Measurements from ENCODE around the gene CBLB. TPM values are rescaled to one million over a fixed set of nuclear protein-coding genes. Genes with fewer than 3 reads are reported as not detected.

Gene CBLB
- total RNA-seq, 1 experiment from 2014 or later, result 26.2 TPM

- no peaks in the 10 kb centered on the region for H3K27me3 Mint-ChIP-seq (ENCODE audit: unreplicated experiment)
- no peaks in the 10 kb centered on the region for H3K9me3 Mint-ChIP-seq (ENCODE audit: low read depth, unreplicated experiment)
- no peak overlapping the region for H3K4me3 Mint-ChIP-seq (ENCODE audit: low read depth, unreplicated experiment)
- CTCF ChIA-PET, result no interaction called here
- no peak for DNase-seq
- no TSS peak for BruUV-seq (replicated peaks)
- H3K36me3 Mint-ChIP-seq (ENCODE audit: insufficient read depth, unreplicated experiment), result no peaks in the 10 kb centered on the region
- peaks cover 15% of the 10 kb centered on the region for H3K4me1 Mint-ChIP-seq (ENCODE audit: low read depth, unreplicated experiment)
- no peak overlapping the region for H3K27ac Mint-ChIP-seq (ENCODE audit: unreplicated experiment)
- intact Hi-C loops (cut with micrococcal nuclease; ENCODE audit: unreplicated experiment), result no loop called here
- TF ChIP-seq CTCF (IDR thresholded peaks at IDR 0.05; ENCODE audit: unreplicated experiment), result no peak
These were observed 37.5 kb upstream of the CBLB start for GRCh38 chr3:105906345-105906744.

GRCh38 chr3:105905328-105905727 is 36.5 kb upstream of the CBLB start:
- no TSS peak for BruUV-seq (replicated peaks)
- intact Hi-C loops (cut with micrococcal nuclease; ENCODE audit: unreplicated experiment), result no loop called here
- Mint-ChIP-seq H3K36me3 (ENCODE audit: insufficient read depth, unreplicated experiment) (no peaks in the 10 kb centered on the region), H3K4me3 (ENCODE audit: low read depth, unreplicated experiment) (no peak overlapping the region), H3K27me3 (ENCODE audit: unreplicated experiment) (no peaks in the 10 kb centered on the region), H3K9me3 (ENCODE audit: low read depth, unreplicated experiment) (no peaks in the 10 kb centered on the region), H3K4me1 (ENCODE audit: low read depth, unreplicated experiment) (peaks cover 15% of the 10 kb centered on the region), H3K27ac (ENCODE audit: unreplicated experiment) (peak overlapping the region; percentile 22)
- CTCF ChIA-PET, result no interaction called here
- no peak for TF ChIP-seq CTCF (IDR thresholded peaks at IDR 0.05; ENCODE audit: unreplicated experiment)
- DNase-seq, result no peak

GRCh38 chr3:105904678-105905284 is 36.0 kb upstream of the CBLB start:
- intact Hi-C loops (cut with micrococcal nuclease; ENCODE audit: unreplicated experiment), result no loop called here
- CTCF ChIA-PET, result no interaction called here
- H3K27me3 Mint-ChIP-seq (ENCODE audit: unreplicated experiment), result no peaks in the 10 kb centered on the region
- TF ChIP-seq CTCF (IDR thresholded peaks at IDR 0.05; ENCODE audit: unreplicated experiment), result no peak
- H3K4me3 Mint-ChIP-seq (ENCODE audit: low read depth, unreplicated experiment), result no peak overlapping the region
- no peaks in the 10 kb centered on the region for H3K36me3 Mint-ChIP-seq (ENCODE audit: insufficient read depth, unreplicated experiment)
- BruUV-seq (replicated peaks), result no TSS peak
- H3K9me3 Mint-ChIP-seq (ENCODE audit: low read depth, unreplicated experiment), result no peaks in the 10 kb centered on the region
- peaks cover 15% of the 10 kb centered on the region for H3K4me1 Mint-ChIP-seq (ENCODE audit: low read depth, unreplicated experiment)
- no peak for DNase-seq
- H3K27ac Mint-ChIP-seq (ENCODE audit: unreplicated experiment), result no peak overlapping the region

- Mint-ChIP-seq H3K9me3 (ENCODE audit: low read depth, unreplicated experiment) (no peaks in the 10 kb centered on the region), H3K4me1 (ENCODE audit: low read depth, unreplicated experiment) (peaks cover 15% of the 10 kb centered on the region), H3K27ac (ENCODE audit: unreplicated experiment) (no peak overlapping the region), H3K4me3 (ENCODE audit: low read depth, unreplicated experiment) (no peak overlapping the region), H3K27me3 (ENCODE audit: unreplicated experiment) (no peaks in the 10 kb centered on the region), H3K36me3 (ENCODE audit: insufficient read depth, unreplicated experiment) (no peaks in the 10 kb centered on the region)
- intact Hi-C loops (cut with micrococcal nuclease; ENCODE audit: unreplicated experiment), result no loop called here
- CTCF ChIA-PET, result no interaction called here
- no peak for TF ChIP-seq CTCF (IDR thresholded peaks at IDR 0.05; ENCODE audit: unreplicated experiment)
- no TSS peak for BruUV-seq (replicated peaks)
- DNase-seq, result no peak
These were observed 35.4 kb upstream of the CBLB start for GRCh38 chr3:105904251-105904650.
